ENCODE results near the gene KIF20B.

KIF20B gene

GRCh38 chr10:89771684-89772083, 70.3 kb downstream of the KIF20B start:
- DNase-seq (ENCODE audit: low read depth in 1 of 2, low spot score in 1 of 2): no peak
- in situ Hi-C loops (cut with HindIII; ENCODE audit: low pct_unique_long_range_greater_than_20kb, low sequenced_read_pairs): no loop called here
- TF ChIP-seq JUND (IDR thresholded peaks at IDR 0.05; ENCODE audit: low read depth): no peak

DNA sequence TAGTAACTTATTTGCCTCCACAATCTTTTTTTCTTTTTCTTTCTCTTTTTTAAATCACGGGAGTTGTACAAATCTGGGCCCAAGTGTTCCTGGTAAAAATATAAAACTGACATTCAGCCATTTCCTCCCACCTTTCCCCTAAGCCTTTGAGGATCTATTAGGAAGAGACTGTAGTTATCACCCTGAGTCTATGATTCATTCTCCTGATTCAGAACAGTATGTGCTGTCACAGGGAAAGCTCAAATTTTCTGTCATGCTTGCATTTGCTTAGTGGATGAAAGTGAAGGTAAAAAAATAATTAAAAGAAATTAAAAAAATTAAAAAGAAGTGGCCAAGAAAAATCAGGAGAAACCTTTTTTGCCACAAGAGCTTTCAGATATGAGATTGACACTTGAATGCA, 71.7 kb downstream of the KIF20B start:
- TF ChIP-seq JUND (IDR thresholded peaks at IDR 0.05; ENCODE audit: low read depth): no peak
- DNase-seq (ENCODE audit: low read depth in 1 of 2, low spot score in 1 of 2): no peak
- in situ Hi-C loops (cut with HindIII; ENCODE audit: low pct_unique_long_range_greater_than_20kb, low sequenced_read_pairs): no loop called here

DNA sequence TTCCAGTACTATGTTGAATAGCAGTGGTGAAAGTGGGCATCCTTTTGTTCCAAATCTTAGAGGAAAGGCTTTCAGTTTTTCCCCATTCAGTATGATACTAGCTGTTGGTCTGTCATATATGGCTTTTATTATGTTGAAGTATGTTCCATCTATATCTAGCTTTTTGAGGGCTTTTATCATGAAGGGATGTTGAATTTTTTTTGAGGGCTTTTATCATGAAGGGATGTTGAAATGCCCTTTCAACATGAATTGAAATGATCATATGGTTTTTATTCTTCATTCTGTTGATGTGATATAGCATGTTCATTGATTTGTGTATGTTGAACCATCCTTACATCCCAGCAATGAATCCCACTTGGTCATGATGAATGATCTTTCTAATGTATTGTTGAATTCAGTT, 75.3 kb downstream of the KIF20B start:
- no peak for DNase-seq (ENCODE audit: low read depth in 1 of 2, low spot score in 1 of 2)
- TF ChIP-seq JUND (IDR thresholded peaks at IDR 0.05; ENCODE audit: low read depth): no peak
- in situ Hi-C loops (cut with HindIII; ENCODE audit: low pct_unique_long_range_greater_than_20kb, low sequenced_read_pairs): no loop called here

- DNase-seq (ENCODE audit: low read depth in 1 of 2, low spot score in 1 of 2): no peak
- TF ChIP-seq JUND (IDR thresholded peaks at IDR 0.05; ENCODE audit: low read depth): no peak
- in situ Hi-C loops (cut with HindIII; ENCODE audit: low pct_unique_long_range_greater_than_20kb, low sequenced_read_pairs): no loop called here
Observed at GRCh38 chr10:89782470-89782869, 81.1 kb downstream of the KIF20B start.

GRCh38 chr10:89783406-89783805, 82.0 kb downstream of the KIF20B start:
- in situ Hi-C loops (cut with HindIII; ENCODE audit: low pct_unique_long_range_greater_than_20kb, low sequenced_read_pairs): no loop called here
- DNase-seq (ENCODE audit: low read depth in 1 of 2, low spot score in 1 of 2): no peak

GRCh38 chr10:89785095-89785494, 83.7 kb downstream of the KIF20B start:
- no peak for TF ChIP-seq JUND (IDR thresholded peaks at IDR 0.05; ENCODE audit: low read depth)
- in situ Hi-C loops (cut with HindIII; ENCODE audit: low pct_unique_long_range_greater_than_20kb, low sequenced_read_pairs): no loop called here
- DNase-seq (ENCODE audit: low read depth in 1 of 2, low spot score in 1 of 2): peak in 1 of 2 experiments; percentile 68

More at GRCh38 chr10:89783406-89783805, 82.0 kb downstream of the KIF20B start:
- no peak for TF ChIP-seq JUND (IDR thresholded peaks at IDR 0.05; ENCODE audit: low read depth)

- in situ Hi-C loops (cut with HindIII; ENCODE audit: low pct_unique_long_range_greater_than_20kb, low sequenced_read_pairs): no loop called here
- no peak for DNase-seq (ENCODE audit: low read depth in 1 of 2, low spot score in 1 of 2)
- no peak for TF ChIP-seq JUND (IDR thresholded peaks at IDR 0.05; ENCODE audit: low read depth)
Observed at GRCh38 chr10:89789188-89789877, 87.9 kb downstream of the KIF20B start.

DNA sequence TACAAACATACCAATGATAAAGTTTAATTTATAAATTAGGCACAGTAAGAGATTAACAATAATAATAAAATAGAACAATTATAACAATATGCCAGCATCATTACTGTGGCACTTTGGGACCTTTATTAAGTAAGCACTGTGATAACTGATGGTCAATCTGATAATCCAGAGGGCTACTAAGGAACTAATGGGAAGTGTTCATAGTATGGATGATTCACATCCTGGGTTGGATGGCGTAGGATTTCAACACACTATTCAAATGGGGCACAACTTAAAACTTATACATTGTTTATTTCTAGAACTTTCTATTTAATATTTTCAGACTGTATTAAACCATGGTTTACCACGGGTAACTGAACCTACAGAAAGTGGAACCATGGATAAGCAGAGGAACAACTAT, 90.8 kb downstream of the KIF20B start:
- no peak for DNase-seq (ENCODE audit: low read depth in 1 of 2, low spot score in 1 of 2)
- no peak for TF ChIP-seq JUND (IDR thresholded peaks at IDR 0.05; ENCODE audit: low read depth)
- in situ Hi-C loops (cut with HindIII; ENCODE audit: low pct_unique_long_range_greater_than_20kb, low sequenced_read_pairs): no loop called here

DNA sequence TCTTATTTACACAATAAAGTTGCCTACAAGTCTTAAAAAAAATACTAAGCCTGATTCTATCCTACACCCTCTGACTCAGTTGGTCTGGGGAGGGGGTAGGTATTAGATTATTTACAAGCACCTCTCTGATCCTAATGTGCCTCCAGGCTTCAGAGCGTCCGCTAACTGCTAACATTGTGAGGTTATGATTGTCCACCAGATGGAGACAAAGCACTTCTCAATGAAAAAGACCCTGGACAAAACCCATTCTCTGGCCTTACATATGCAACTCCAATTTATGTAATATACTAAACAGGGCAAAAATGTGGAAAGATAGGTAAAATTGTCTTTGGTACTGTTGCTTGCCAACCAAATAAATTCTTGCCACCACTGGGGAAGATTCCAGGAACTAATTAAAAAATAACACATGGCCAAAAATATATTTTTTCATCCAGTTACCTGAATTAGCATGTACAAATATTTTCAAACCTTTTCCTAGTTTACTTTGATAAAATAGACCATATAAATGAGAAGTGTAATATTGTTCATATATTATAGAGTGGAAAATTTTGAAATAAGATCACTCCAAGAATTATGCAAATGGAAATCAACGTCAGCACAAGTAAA, 92.4 kb downstream of the KIF20B start:
- DNase-seq (ENCODE audit: low read depth in 1 of 2, low spot score in 1 of 2): peak; percentile 72 to 84
- no peak for TF ChIP-seq JUND (IDR thresholded peaks at IDR 0.05; ENCODE audit: low read depth)
- in situ Hi-C loops (cut with HindIII; ENCODE audit: low pct_unique_long_range_greater_than_20kb, low sequenced_read_pairs): no loop called here

DNA sequence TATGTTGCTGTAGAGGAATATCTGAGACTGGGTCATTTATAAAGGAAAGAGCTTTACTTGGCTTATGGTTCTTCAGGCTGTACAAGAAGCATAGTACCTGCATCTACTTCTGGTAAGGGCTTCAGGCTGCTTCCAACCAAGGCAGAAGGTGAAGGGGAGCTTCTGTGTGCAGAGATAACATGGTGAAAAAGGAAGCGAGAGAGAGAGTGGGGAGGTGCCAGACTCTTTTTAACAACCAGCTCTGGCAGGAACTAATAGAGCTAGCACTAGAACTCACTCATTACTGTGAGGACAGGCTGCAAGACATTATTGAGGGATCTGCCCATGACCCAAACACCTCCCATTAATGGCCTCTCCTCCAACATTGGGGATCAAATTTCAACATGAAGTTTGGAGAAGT, 94.5 kb downstream of the KIF20B start:
- in situ Hi-C loops (cut with HindIII; ENCODE audit: low pct_unique_long_range_greater_than_20kb, low sequenced_read_pairs): no loop called here
- DNase-seq (ENCODE audit: low read depth in 1 of 2, low spot score in 1 of 2): no peak
- no peak for TF ChIP-seq JUND (IDR thresholded peaks at IDR 0.05; ENCODE audit: low read depth)

GRCh38 chr10:89798092-89798491, 96.7 kb downstream of the KIF20B start:
- DNase-seq (ENCODE audit: low read depth in 1 of 2, low spot score in 1 of 2): no peak
- in situ Hi-C loops (cut with HindIII; ENCODE audit: low pct_unique_long_range_greater_than_20kb, low sequenced_read_pairs): no loop called here
- TF ChIP-seq JUND (IDR thresholded peaks at IDR 0.05; ENCODE audit: low read depth): no peak

DNA sequence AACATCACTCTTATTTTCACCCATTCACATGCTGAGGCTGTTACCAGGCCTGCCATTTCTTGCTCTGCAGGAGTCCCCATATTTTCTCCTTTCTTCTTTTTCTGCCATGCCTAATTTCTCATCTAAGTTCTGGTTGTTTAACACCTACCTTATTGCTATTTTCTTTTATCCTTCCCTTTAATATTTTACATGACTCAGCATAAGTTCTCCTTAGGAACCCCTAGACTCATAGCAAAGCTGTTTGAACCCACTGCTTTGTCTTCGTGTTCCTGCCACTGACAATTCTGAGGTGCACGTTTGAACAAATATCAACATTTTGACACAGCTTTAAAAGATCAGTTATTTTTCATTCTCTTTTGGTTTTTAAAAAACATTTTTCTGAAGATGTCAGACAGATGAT, 98.2 kb downstream of the KIF20B start:
- in situ Hi-C loops (cut with HindIII; ENCODE audit: low pct_unique_long_range_greater_than_20kb, low sequenced_read_pairs): no loop called here
- no peak for DNase-seq (ENCODE audit: low read depth in 1 of 2, low spot score in 1 of 2)
- TF ChIP-seq JUND (IDR thresholded peaks at IDR 0.05; ENCODE audit: low read depth): no peak

- in situ Hi-C loops (cut with HindIII; ENCODE audit: low pct_unique_long_range_greater_than_20kb, low sequenced_read_pairs): no loop called here
- no peak for TF ChIP-seq JUND (IDR thresholded peaks at IDR 0.05; ENCODE audit: low read depth)
- no peak for DNase-seq (ENCODE audit: low read depth in 1 of 2, low spot score in 1 of 2)
Observed at GRCh38 chr10:89805599-89806013, 104.2 kb downstream of the KIF20B start.

DNA sequence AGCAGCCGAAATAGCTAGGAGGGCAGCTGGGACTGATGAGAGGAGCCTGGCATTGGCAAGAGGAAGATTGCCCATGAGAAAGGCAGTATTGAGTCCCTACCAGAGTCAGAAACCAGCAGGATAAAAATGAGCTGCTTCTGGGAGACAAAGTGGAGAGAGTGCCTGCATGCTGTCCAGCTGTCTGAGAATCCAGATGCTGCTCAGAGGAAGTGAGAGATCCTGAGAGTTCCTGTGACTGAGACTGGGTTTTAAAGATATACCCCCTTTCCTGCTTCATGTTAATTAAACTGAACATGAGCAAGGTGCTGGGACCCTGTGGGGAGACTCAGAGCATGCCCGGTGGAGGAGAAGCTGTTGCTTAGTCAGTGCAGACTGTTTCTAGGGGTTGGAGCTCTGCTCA, 107.5 kb downstream of the KIF20B start:
- no peak for TF ChIP-seq JUND (IDR thresholded peaks at IDR 0.05; ENCODE audit: low read depth)
- in situ Hi-C loops (cut with HindIII; ENCODE audit: low pct_unique_long_range_greater_than_20kb, low sequenced_read_pairs): no loop called here
- no peak for DNase-seq (ENCODE audit: low read depth in 1 of 2, low spot score in 1 of 2)
